GM18508 (cell line): ENCODE results near the gene ABCA6.

Source experiments
- ATAC-seq: cut with Tn5 transposase; IDR thresholded peaks from one replicate; pipeline ENCODE4 v1.9.1; 2021; ENCODE audit warnings: moderate number of reproducible peaks; ENCODE audit not compliant: insufficient read depth, unreplicated experiment

Gene ABCA6

GRCh38 chr17:69142175-69142802, 594 bp upstream of the ABCA6 start:
- no peak for ATAC-seq

GRCh38 chr17:69134112-69134511, 7.6 kb downstream of the ABCA6 start:
- no peak for ATAC-seq

DNA sequence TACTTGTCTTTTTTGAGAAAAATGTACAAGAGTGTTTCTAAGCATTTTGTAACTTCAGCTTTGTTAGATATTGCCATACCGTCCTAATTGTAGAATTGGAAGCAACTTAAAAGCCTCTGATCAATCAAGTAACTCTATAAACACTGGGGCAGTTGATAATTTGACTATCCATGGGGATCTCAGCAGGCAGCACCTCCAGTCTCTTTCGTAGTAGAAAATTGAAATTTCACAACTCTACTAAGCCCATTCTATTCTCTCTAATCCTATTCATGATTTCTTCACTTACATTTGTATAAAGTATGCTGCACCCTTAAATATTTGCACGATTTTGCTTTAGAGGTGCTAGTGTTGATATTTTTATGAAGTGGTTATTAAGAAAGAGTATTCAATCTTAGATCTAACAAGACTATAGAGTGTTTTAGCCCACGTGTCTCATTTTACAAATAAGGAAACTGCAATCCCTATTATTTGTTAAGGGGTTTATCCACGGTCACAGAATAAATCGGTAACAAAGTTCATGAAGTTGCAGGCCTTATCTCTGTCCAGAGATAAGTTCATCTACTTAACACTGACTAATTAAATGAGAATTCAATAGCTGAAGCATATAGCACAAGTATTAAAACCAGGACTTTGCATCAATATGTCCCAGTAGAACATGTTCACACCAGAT, 10.9 kb downstream of the ABCA6 start:
- no peak for ATAC-seq

DNA sequence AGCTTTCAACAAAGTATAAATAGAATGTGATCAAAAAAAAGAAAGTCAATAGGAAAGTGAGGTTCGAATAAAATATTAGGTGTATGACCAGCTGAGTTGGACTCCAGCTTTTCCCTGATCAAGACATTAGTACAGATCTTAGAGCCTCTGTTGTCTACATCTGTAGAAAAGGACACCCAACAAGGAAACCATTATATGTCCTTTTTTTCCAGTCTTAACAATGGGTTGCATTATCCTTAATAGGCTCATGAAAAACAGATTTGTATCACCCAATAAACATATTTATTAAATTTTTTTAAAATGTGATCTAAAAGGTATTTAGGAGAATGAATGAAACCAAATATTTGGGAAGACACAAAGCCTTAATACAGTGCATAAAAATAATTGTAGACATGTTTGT, 18.1 kb downstream of the ABCA6 start:
- no peak for ATAC-seq

DNA sequence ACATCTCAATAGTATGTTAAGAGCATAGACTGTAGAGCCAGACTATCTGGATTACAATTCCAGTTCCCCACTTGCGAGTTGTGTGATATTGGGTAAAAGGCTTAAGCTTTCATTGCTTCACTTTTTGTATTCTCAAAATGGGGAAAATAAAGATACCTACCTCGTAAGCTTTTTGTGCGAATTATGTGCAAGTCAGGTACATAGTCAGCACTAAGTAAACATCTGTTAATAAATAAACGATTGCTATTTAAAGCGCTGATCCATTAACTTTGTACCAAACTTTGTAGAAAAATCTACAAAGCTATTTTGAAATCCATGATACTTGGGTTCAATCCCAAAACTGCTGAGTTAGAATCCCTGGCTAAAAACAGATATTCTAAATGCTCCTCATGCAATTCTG, 19.6 kb downstream of the ABCA6 start:
- no peak for ATAC-seq

DNA sequence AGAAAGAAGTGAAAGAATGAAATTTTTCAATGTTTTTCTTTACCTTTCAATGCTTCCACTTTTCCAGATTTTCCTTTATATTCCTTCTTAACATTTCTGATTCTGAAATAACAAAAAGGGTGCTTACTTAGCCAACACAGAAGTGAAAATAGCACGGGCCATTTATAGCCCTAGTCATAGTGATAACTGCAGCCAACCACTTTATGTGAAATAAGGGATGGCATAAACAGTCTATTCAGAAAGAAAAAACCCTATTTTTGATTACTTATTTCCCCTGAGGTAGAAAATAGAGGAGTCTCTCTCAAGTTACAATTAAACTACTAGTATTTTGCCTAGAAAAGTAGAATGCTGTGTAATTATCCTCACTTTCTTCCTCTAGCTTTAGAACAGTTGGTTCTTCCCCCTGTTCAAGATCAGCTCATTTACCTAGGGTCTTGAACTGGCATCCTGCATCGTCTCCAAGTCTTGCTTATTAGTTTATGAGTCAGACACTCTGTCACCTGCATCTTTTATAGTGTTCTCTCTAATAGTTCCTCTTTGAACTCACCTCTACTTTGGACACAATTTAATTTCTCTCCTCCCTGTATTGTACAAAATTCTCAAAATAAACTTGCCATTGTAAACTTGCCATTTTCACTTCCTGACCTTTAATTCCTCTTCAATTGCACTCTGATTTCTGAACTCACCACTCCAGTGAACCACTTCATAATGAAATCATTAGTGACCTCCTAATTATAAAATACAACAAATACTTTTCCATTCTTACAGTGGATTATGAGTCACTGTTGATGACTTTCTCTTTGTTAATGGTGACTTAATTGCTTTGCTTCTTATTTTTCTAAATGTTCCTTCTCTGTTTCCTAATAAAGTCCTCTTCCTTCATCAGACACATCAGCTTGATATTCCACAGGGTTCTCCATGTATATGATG, 23.6 kb downstream of the ABCA6 start:
- no peak for ATAC-seq

DNA sequence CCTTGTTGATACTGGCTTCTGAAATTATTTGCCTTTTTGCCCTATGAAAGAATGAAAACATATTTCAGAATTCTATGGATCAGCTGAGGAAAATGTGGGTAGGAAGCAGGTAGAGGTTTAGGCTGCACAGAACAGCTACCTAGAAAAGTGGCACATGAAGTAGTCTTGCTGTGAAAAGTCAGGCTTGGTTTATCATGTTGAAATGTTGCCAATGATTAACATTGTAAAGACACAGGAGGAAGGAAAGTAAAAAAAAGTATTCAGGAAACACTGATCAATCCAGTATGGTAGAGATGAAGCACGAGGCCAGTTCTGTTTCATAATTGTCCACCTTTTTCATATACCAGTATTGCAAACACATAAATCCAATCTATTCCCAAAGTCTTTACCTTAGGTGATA, 29.9 kb downstream of the ABCA6 start:
- ATAC-seq, result no peak

GRCh38 chr17:69105907-69106730, 35.6 kb downstream of the ABCA6 start:
- ATAC-seq, result no peak

- no peak for ATAC-seq
Observed at GRCh38 chr17:69103557-69104233, 38.0 kb downstream of the ABCA6 start.

DNA sequence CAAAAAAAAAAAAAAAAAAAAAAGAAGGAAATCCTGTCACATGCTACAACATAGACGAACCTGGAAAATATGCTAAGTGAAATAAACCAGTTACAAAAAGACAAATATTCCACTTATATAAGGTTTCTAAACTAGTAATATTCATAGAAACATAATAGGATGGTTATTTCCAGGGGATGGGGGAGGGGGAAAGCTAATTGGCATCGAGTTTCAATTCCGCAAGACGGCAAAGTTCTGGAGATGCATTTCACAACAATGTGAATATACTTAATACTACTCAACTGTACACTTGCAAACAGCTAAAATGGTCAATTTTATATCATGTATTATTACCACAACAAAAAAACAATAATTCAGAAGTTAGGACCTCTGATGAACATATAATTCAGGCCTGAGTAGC, 43.1 kb downstream of the ABCA6 start:
- ATAC-seq, result no peak

- ATAC-seq, result no peak
Observed at GRCh38 chr17:69096541-69096940, 45.2 kb downstream of the ABCA6 start.

DNA sequence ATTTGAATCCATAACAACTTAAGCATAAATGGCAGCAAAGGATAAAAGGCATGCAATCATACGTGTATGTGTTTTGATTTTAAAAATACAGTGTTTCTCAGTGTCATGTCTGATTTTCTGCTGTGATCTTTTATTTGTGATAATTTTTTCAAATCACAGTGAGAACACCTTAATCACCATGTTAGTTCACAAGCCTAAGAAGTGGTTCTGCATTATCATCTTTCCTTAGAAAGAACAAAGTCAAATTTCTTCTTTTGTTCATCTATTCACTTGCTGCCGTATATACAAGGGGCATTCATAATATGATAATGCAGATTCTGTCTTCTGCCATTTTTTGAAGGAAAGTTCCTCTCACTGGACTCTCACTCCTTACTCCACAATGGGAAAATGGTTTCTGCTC, 47.7 kb downstream of the ABCA6 start:
- no peak for ATAC-seq

DNA sequence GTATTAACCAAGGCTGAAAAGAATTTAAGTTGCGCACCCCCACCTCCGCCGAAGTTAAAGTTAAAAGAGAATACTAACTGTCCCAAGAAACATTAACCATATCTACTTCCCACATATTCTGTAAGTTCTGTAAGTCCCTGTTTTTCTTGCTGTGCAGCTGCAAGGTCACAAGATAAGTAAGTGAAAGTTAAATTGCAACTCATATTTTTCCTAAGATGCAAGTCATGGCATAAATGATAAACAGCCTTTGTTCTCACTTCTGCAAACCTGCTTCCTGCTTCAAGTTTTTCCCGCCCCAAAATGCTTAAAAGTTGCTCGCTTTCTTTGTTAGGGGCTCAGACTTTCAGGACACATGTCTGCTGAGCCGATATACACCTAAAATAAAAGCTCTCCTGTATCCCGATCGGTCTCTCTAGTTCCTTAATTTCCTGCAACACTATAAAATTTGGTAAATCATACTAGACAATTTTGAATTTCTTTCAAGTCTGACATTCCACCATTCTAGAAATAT, 48.4 kb downstream of the ABCA6 start:
- no peak for ATAC-seq

- ATAC-seq, result no peak
Observed at GRCh38 chr17:69090365-69090764, 51.3 kb downstream of the ABCA6 start.

DNA sequence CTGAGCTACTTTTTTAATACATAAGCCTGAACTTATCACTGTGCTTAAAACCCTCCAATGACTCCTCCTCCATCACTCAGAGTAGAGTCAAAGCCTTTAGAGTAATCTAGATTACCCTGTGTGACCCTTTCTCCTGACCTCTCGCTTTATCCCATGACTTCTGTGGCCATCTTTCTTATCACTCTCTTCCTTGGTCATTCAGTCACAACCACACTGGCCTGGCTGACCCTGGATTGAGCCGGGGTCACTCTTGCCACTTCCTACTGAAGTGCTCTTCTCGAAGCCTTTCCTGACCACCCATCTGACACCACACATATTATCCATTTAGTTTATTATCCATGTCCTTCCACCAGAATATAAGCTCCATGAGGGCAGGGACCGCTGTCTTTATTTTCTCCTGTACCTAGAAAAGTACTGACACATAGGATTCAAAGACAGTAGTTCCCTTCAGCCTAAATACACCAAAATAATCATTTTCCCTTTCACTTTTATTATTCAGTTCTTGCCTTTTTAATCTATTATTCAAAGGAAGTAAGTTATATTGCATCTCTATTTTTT, 53.0 kb downstream of the ABCA6 start:
- no peak for ATAC-seq

- no peak for ATAC-seq
Observed at GRCh38 chr17:69086641-69087040, 55.1 kb downstream of the ABCA6 start.

GRCh38 chr17:69084911-69085310, 56.8 kb downstream of the ABCA6 start:
- no peak for ATAC-seq

GRCh38 chr17:69082696-69083095, 59.0 kb downstream of the ABCA6 start:
- ATAC-seq, result no peak

DNA sequence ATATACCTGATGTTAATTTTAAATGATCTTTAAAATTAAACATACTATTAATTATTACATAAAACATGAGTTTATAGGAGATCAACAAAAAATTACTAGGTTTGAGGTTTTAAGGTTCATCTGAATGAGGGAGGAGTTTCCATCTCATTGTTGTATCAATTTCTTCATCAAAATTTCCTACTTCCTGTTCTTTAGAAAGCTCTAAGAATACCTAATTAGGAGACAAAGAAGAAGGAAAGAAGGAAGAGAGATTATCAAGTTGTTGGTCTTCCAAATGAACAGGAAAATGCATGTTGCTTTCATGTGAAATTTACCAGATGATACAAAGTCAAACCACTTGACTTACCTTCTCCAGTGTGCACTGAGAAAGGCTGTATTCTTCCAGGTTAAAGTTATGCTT, 62.8 kb downstream of the ABCA6 start:
- ATAC-seq, result no peak
